Loucy (cell line): ENCODE results near the gene CELF3.
A peak's percentile ranks its signal among the peaks of the same experiment; 100 is the strongest.

Experiments used
- H2AFZ ChIP-seq: fragments of 200-600 bp; sonication (generic); 2 replicates; pipeline ENCODE4 v1.6.0; 2016; ENCODE audit warnings: antibody characterized with exemption, mild to moderate bottlenecking, low read length, moderate library complexity
- H3F3A ChIP-seq: fragments of 200-600 bp; 2 replicates; pipeline ENCODE4 v1.6.0; 2016; ENCODE audit warnings: antibody characterized with exemption, low read depth, mild to moderate bottlenecking
- H3K27me3 ChIP-seq: fragments of 200-600 bp; sonication (generic); 2 replicates; pipeline ENCODE4 v1.6.1; 2014; ENCODE audit warnings: low read length, mild to moderate bottlenecking; ENCODE audit not compliant: insufficient read depth, poor library complexity, severe bottlenecking
- H3K36me3 ChIP-seq: fragments of 200-600 bp; sonication (generic); 2 replicates; pipeline ENCODE4 v1.6.1; 2016; ENCODE audit warnings: low read length; ENCODE audit not compliant: insufficient read depth
- H3K4me1 ChIP-seq: fragments of 200-600 bp; sonication (generic); 2 replicates; pipeline ENCODE4 v1.5.1; 2014; ENCODE audit warnings: low read length, mild to moderate bottlenecking; ENCODE audit not compliant: insufficient read depth, poor library complexity, severe bottlenecking
- H3K4me2 ChIP-seq: fragments of 200-600 bp; sonication (generic); 2 replicates; pipeline ENCODE4 v1.6.0; 2014; ENCODE audit warnings: antibody characterized with exemption, low read length, low read depth, mild to moderate bottlenecking; ENCODE audit not compliant: poor library complexity, severe bottlenecking
- H3K4me3 ChIP-seq: fragments of 200-600 bp; sonication (generic); 2 replicates; pipeline ENCODE4 v1.5.1; 2014; ENCODE audit warnings: low read length, mild to moderate bottlenecking, mixed read lengths; ENCODE audit not compliant: poor library complexity, severe bottlenecking
- H3K79me2 ChIP-seq: fragments of 200-600 bp; sonication (generic); 2 replicates; pipeline ENCODE4 v1.6.1; 2014; ENCODE audit warnings: low read length; ENCODE audit not compliant: insufficient read depth
- H3K9ac ChIP-seq: fragments of 200-600 bp; sonication (generic); 2 replicates; pipeline ENCODE4 v1.6.0; 2014; ENCODE audit warnings: mild to moderate bottlenecking, low read depth, low read length, moderate library complexity; ENCODE audit not compliant: poor library complexity, severe bottlenecking
- H3K9me2 ChIP-seq: fragments of 200-600 bp; sonication (generic); replicated peaks from 2 replicates; pipeline ENCODE4 v1.6.1; 2016; ENCODE audit warnings: low read depth, low read length, mixed read lengths
- H3K9me3 ChIP-seq: fragments of 200-600 bp; sonication (generic); 2 replicates; pipeline ENCODE4 v1.6.1; 2014; ENCODE audit warnings: mild to moderate bottlenecking, antibody characterized with exemption, low read length, low read depth; ENCODE audit not compliant: insufficient read depth
- H4K20me1 ChIP-seq: fragments of 200-600 bp; sonication (generic); 2 replicates; pipeline ENCODE4 v1.6.0; 2014; ENCODE audit warnings: antibody characterized with exemption, low read length, mild to moderate bottlenecking; ENCODE audit not compliant: insufficient read depth, poor library complexity, severe bottlenecking
- CTCF ChIP-seq: fragments of 200-600 bp; sonication (generic); conservative IDR thresholded peaks from 2 replicates; pipeline ENCODE4 v1.5.1; 2014; ENCODE audit warnings: mild to moderate bottlenecking, antibody characterized with exemption, low read length
- EZH2phosphoT487 ChIP-seq: fragments of 200-600 bp; IDR thresholded peaks from 2 replicates; pipeline ENCODE4 v1.6.1; 2018; ENCODE audit warnings: antibody characterized with exemption, mild to moderate bottlenecking, moderate library complexity, borderline replicate concordance

Gene CELF3

GRCh38 chr1:151720125-151720524, 3.5 kb upstream of the CELF3 start:
- Histone ChIP-seq H4K20me1 (no peaks in the 10 kb centered on the region), H2AFZ (peak overlapping the region; percentile 71; the same call in 1 of the 2 replicates), H3K4me3 (no peak overlapping the region)

GRCh38 chr1:151718666-151719065, 2.1 kb upstream of the CELF3 start:
- no peaks in the 10 kb centered on the region for H3K79me2 ChIP-seq
- H2AFZ ChIP-seq, result no peak overlapping the region
- H3K4me1 ChIP-seq, result peaks cover 7% of the 10 kb centered on the region
- no peak overlapping the region for H3K9ac ChIP-seq
- H3K4me2 ChIP-seq, result no peak overlapping the region
- H3K27me3 ChIP-seq, result no peaks in the 10 kb centered on the region
- H3K9me3 ChIP-seq, result no peaks in the 10 kb centered on the region
- no peaks in the 10 kb centered on the region for H3K9me2 ChIP-seq
- no peak overlapping the region for H3K4me3 ChIP-seq
- TF ChIP-seq CTCF, result no peak
- no peak for TF ChIP-seq EZH2phosphoT487
- H4K20me1 ChIP-seq, result no peaks in the 10 kb centered on the region
- no peaks in the 10 kb centered on the region for H3K36me3 ChIP-seq
- no peaks in the 10 kb centered on the region for H3F3A ChIP-seq

More at GRCh38 chr1:151720125-151720524, 3.5 kb upstream of the CELF3 start:
- Histone ChIP-seq H3K9me2 (no peaks in the 10 kb centered on the region), H3K4me1 (peaks cover 7% of the 10 kb centered on the region), H3K27me3 (no peaks in the 10 kb centered on the region), H3F3A (no peaks in the 10 kb centered on the region), H3K4me2 (peak overlapping the region; percentile 76), H3K36me3 (no peaks in the 10 kb centered on the region), H3K79me2 (no peaks in the 10 kb centered on the region), H3K9me3 (no peaks in the 10 kb centered on the region), H3K9ac (no peak overlapping the region)
- TF ChIP-seq EZH2phosphoT487 (no peak), CTCF (no peak)

GRCh38 chr1:151718011-151718431, 1.4 kb upstream of the CELF3 start:
- TF ChIP-seq EZH2phosphoT487 (no peak), CTCF (no peak)
- no peak overlapping the region for H2AFZ ChIP-seq
- H3K4me1 ChIP-seq, result peaks cover 7% of the 10 kb centered on the region
- no peaks in the 10 kb centered on the region for H4K20me1 ChIP-seq
- H3K9me3 ChIP-seq, result no peaks in the 10 kb centered on the region
- no peaks in the 10 kb centered on the region for H3F3A ChIP-seq
- H3K27me3 ChIP-seq, result no peaks in the 10 kb centered on the region
- H3K79me2 ChIP-seq, result no peaks in the 10 kb centered on the region
- H3K9ac ChIP-seq, result no peak overlapping the region
- H3K9me2 ChIP-seq, result no peaks in the 10 kb centered on the region
- no peaks in the 10 kb centered on the region for H3K36me3 ChIP-seq
- no peak overlapping the region for H3K4me3 ChIP-seq
- H3K4me2 ChIP-seq, result no peak overlapping the region
